HG03095 (cell line): ENCODE data around the gene SUSD2.
"Not testable (repeated sequence)": the region's sequence is repeated elsewhere in the genome, so short reads cannot be mapped to it uniquely, and the experiment has no call there.

Experiments used
- ATAC-seq: cut with Tn5 transposase; IDR thresholded peaks from one replicate; pipeline ENCODE4 v1.9.1; 2021; ENCODE audit warnings: moderate library complexity; ENCODE audit not compliant: unreplicated experiment

SUSD2 gene

GRCh38 chr22:24181088-24181995 lies at the start of gene SUSD2:
TSS of gene SUSD2 (plus strand) at chr22:24181487. CDS start at chr22:24181520, 33 bp downstream.
- no peak for ATAC-seq

DNA sequence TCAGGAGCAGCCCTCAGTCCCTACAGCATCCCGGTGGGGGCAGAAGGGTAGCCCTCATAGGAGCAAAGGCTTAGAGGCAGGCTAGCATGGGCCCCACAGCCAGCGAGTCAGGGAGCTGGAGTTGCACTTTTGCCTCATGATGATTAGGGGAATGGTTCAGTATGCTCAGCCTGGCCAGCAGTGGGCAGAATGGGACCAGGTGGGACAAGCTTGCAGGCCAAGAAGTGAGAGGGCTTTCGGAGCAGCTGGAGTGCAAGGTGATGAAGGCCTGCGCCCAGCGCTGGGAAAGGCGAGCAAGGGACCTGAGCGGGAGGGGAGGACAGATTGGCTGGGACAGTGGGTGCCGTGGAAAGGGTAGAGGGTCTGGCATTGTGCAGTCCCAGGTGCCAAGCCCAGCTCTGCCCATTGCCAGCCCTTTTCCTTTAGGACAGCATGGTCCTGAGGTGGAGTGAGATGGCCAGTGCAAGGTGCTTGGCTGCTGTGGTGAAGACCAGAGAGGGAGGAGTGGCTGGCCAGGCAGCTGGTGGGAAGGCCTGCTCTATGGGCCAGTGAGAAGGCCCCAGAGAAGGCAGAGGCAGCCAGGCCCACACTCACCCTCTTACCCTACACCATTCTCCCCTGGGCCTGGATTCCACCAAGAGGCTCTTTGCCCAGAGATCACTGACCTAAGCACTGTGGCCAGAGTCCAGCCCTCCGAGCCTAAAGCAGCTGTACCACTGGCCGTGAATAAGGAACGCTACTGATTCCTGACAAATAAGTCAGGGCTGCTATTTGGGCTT lies 47.9 kb upstream of the SUSD2 start:
- ATAC-seq = no peak

DNA sequence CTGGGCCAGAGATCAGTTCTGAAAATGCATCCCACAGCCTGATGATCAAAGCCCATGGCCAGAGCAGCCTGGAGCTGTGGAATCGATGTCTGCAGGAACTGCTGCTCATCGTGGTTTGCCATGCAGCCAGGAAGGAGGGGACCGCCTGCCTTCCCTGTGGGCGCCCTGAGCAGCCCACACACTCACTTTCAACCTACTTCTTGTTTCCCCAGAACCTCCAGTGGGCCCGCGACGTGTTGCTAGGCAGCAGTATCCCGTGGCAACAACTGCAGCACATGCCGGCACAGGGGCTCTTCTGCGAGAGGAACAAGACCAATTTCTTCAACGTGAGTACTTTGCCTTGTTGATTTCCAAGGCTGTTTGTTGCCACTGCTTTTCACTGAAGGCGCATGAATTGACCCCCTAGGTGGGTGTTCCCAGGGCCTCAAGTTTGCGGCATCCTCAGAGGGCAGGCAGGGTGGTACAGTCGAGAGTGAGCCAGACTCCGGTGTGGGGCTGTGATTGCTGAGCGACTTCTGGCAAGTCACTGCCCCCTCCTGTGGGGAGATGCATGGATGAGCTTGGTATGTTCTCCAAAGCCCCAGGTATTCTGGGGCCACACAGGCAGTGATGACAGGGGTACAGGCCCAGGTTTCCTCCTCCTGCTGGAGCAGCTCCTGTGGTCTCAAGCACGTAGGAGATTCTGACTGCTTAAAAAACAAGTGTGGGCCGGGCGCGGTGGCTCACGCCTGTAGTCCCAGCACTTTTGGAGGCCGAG lies 47.0 kb upstream of the SUSD2 start:
- no peak for ATAC-seq

DNA sequence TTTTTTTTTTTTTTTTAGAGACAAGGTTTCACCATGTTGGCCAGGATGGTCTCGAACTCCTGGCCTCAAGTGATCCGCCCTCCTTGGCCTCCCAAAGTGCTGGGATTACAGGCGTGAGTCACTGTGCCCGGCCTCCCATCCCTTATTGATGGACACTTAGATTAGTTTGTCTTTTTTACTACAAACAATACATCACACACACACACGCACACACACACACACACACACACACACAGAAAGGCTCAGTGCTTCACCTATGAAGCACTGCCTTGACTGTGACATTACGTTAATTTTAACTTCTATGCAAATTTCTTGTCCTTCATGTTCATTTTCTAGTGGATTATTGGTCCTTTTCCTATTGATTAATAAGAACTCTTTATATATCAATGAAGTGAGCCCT lies 44.8 kb upstream of the SUSD2 start:
- ATAC-seq = not testable (repeated sequence)

GRCh38 chr22:24137595-24137994 lies 43.7 kb upstream of the SUSD2 start:
- no peak for ATAC-seq

- ATAC-seq = no peak
These were observed 42.5 kb upstream of the SUSD2 start for GRCh38 chr22:24138649-24139420.

- no peak for ATAC-seq
These were observed 40.9 kb upstream of the SUSD2 start for GRCh38 chr22:24140357-24140756.

- ATAC-seq = no peak
These were observed 39.7 kb upstream of the SUSD2 start for GRCh38 chr22:24141586-24141985.

- no peak for ATAC-seq
These were observed 39.0 kb upstream of the SUSD2 start for GRCh38 chr22:24142241-24142640.

DNA sequence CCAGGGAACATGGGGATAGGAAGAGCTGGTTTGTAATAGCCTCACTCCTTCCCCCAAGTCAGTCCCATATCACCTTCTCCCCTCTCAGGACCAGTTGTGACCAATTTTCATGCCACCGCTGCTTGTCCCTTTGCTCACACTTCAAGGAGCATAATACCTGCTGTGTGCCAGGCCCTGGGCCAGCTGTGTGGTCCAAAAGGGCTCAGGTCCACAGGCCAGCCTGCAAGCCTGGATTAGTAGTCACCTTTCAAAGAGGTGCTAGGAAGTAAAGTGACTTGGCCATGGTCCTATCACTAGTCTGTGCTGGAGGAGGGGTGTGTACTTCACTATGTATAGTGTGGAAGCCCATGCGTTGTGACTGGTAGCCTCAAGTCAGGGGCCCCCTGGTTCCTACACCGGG lies 38.5 kb upstream of the SUSD2 start:
- no peak for ATAC-seq

- no peak for ATAC-seq
These were observed 37.1 kb upstream of the SUSD2 start for GRCh38 chr22:24144056-24144777.

GRCh38 chr22:24144778-24145085 lies 36.6 kb upstream of the SUSD2 start:
- ATAC-seq = no peak

DNA sequence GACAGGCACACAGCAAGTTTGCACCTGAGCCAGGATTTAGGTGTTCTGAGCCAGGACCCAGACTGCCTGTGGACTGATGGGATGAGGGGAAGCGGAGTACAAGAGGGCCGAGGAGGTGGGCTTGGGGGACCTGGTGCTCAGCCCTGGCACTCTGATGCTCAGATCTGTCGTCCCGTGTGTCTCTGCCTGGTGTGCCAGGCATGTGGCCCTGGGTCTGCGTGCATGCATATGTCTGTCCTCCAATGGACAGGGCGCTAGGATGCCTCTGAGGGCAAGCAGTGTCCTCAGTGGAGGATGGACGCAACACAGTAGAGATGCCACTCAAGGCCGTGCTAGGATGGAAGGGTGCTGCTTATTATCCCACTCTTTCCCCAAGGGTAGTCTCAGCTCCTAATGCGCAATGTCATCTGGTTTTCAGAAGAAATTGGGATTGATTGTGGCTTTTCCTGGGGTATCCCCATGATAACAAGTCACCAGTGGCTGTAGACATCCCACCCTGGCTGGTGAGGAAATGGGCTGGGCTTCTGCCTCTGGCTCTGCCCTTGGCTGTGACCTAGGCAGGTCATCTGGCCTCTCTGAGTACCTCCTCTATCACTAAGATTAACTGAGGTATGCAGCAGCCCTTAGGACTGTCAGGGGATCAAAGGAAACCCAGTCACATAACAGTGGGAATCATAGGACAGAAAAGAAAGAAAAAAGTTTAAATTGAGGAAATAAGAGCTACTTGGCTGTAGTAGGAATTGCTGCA lies 35.7 kb upstream of the SUSD2 start:
- no peak for ATAC-seq

- ATAC-seq = peak; percentile 51
These were observed 35.1 kb upstream of the SUSD2 start for GRCh38 chr22:24146194-24146616.

DNA sequence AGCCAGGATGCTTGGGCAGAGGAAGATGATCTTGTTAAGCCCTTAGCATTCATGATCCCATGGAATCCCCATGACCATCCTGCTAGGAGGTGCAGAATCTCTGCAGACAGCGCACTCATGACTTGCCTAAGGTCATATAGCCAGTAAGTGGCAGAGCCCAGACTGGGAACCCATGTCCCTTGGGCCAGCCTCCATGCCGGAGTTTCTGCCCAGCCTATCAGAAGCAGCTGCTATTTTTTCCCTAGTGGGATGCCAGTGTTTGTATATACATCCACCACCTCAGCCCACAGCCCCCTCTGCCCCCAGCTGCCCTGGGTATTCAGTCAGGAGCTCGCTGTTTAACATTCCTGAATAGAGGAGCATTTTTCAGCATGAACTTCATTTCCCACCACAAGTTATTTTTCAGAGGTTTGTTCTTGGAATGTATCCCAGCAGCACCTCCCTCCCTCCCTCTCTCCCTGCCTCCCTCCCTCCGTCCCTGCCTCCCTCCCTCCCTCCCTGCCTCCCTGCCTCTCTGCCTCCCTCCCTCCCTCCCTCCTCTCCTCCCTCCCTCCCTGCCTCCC lies 34.4 kb upstream of the SUSD2 start:
- no peak for ATAC-seq

DNA sequence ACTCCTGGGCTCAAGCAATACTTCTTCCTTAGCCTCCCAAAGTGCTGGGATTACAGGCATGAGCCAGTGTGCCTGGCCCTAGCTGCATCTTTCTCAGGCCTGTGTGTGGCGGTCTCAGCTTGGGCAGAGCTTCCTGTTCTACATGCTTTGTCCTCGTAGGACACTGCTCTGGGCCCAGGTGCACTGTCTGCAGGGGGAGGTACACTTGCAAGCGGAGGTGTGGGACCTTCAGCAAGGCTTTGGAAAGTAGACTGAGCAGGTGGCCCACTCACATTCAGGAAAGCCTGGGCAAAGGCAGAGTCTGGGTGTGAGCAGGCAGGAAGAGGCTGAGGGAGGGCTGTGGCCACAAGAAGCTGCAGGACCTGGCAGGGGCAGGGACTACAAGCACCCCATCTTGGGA lies 33.6 kb upstream of the SUSD2 start:
- no peak for ATAC-seq

- ATAC-seq = no peak
These were observed 32.8 kb upstream of the SUSD2 start for GRCh38 chr22:24148266-24149197.

DNA sequence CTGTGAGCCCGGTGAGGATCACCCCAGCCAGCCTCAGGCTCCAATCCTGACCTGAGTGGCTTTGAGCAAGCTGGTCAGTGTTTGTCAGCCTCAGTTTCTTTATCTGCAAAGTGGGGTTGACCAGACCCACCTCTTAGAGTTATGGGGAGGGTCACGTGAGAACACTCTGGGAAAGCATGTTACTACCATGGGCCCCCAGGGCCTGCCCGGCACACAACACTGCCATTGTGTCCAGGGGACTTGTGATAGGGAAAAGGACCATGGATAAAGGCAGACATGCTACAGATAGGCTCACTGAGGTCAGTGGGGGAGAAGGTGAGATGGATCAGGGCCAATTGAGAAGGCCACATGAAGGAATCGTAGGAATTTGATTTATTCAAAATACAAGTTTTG lies 32.1 kb upstream of the SUSD2 start:
- no peak for ATAC-seq
